Tibial artery (tissue), 4 donors: ENCODE results near the gene GAS6.

ENCODE experiments used
- DNase-seq, 2 donors: peaks; one replicate each; pipeline ENCODE4 v3.0.0-alpha.2; 2019
- H3K27ac ChIP-seq, 2 donors: fragments of 200-600 bp; sonication (generic) in 1 of 2; 1 replicate in 1 of 2; 2 replicates in 1 of 2; pipeline ENCODE4 v1.5.1; 2018 to 2019; ENCODE audit warnings: mild to moderate bottlenecking in 1 of 2
- H3K27me3 ChIP-seq, 2 donors: fragments of 200-600 bp; sonication (generic) in 1 of 2; one replicate each; pipeline versions ENCODE4 v1.5.1 to v1.6.0; 2016 to 2019
- H3K36me3 ChIP-seq, 3 donors: fragments of 200-600 bp; sonication (generic) in 2 of 3; one replicate each; pipeline ENCODE4 v1.5.1; 2016 to 2019; ENCODE audit warnings: mild to moderate bottlenecking in 2 of 3
- H3K4me1 ChIP-seq, 4 donors: fragments of 200-600 bp; sonication (generic) in 2 of 4; 1 replicate in 3 of 4; 2 replicates in 1 of 4; pipeline ENCODE4 v1.5.1; 2016 to 2019
- H3K4me3 ChIP-seq, 2 donors: fragments of 200-600 bp; sonication (generic) in 1 of 2; 1 replicate in 1 of 2; 2 replicates in 1 of 2; pipeline ENCODE4 v1.5.1; 2018 to 2019; ENCODE audit warnings: mild to moderate bottlenecking in 2 of 2
- H3K9me3 ChIP-seq, 3 donors: fragments of 200-600 bp; sonication (generic) in 1 of 3; one replicate each; pipeline ENCODE4 v1.5.1; 2016 to 2019
- intact Hi-C: fragments of 100-400 bp; cut with DNase I; formaldehyde crosslinking; loops from one replicate; pipeline ENCODE4 v1.15.0; 2023; ENCODE audit warnings: low total_unique reads
- TF ChIP-seq, protein P1 (sequence below), 2 experiments: fragments of 200-600 bp in 1 of 2; fragments of 450-650 bp in 1 of 2; IDR thresholded peaks; one replicate each; pipeline ENCODE4 v1.5.1; 2017 to 2019; ENCODE audit warnings: antibody characterized with exemption in 2 of 2, mild to moderate bottlenecking in 1 of 2, moderate library complexity in 1 of 2

The GAS6 gene

GRCh38 chr13:113776231-113777125 lies 87.4 kb downstream of the GAS6 start:
- Histone ChIP-seq H3K4me3 (no peak overlapping the region), H3K9me3 (no peaks in the 10 kb centered on the region), H3K36me3 (no peaks in the 10 kb centered on the region), H3K27ac (no peak overlapping the region), H3K4me1 (no peaks in the 10 kb centered on the region), H3K27me3 (peaks cover 0 to 35% of the 10 kb centered on the region in 2 donors)
- no peak for DNase-seq
- TF ChIP-seq, protein P1, sequence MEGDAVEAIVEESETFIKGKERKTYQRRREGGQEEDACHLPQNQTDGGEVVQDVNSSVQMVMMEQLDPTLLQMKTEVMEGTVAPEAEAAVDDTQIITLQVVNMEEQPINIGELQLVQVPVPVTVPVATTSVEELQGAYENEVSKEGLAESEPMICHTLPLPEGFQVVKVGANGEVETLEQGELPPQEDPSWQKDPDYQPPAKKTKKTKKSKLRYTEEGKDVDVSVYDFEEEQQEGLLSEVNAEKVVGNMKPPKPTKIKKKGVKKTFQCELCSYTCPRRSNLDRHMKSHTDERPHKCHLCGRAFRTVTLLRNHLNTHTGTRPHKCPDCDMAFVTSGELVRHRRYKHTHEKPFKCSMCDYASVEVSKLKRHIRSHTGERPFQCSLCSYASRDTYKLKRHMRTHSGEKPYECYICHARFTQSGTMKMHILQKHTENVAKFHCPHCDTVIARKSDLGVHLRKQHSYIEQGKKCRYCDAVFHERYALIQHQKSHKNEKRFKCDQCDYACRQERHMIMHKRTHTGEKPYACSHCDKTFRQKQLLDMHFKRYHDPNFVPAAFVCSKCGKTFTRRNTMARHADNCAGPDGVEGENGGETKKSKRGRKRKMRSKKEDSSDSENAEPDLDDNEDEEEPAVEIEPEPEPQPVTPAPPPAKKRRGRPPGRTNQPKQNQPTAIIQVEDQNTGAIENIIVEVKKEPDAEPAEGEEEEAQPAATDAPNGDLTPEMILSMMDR (IDR thresholded peaks at IDR 0.05) = no peak
- intact Hi-C loops = no loop called here

- peaks cover 0 to 35% of the 10 kb centered on the region in 2 donors for H3K27me3 ChIP-seq
- H3K4me3 ChIP-seq = no peak overlapping the region
- TF ChIP-seq, protein P1 (IDR thresholded peaks at IDR 0.05) = no peak
- intact Hi-C loops = no loop called here
- DNase-seq = peak in 1 of 2 donors; percentile 56
- H3K9me3 ChIP-seq = no peaks in the 10 kb centered on the region
- no peaks in the 10 kb centered on the region for H3K4me1 ChIP-seq
- H3K36me3 ChIP-seq = no peaks in the 10 kb centered on the region
- no peak overlapping the region for H3K27ac ChIP-seq
These were observed 88.3 kb downstream of the GAS6 start for GRCh38 chr13:113775451-113776145.

DNA sequence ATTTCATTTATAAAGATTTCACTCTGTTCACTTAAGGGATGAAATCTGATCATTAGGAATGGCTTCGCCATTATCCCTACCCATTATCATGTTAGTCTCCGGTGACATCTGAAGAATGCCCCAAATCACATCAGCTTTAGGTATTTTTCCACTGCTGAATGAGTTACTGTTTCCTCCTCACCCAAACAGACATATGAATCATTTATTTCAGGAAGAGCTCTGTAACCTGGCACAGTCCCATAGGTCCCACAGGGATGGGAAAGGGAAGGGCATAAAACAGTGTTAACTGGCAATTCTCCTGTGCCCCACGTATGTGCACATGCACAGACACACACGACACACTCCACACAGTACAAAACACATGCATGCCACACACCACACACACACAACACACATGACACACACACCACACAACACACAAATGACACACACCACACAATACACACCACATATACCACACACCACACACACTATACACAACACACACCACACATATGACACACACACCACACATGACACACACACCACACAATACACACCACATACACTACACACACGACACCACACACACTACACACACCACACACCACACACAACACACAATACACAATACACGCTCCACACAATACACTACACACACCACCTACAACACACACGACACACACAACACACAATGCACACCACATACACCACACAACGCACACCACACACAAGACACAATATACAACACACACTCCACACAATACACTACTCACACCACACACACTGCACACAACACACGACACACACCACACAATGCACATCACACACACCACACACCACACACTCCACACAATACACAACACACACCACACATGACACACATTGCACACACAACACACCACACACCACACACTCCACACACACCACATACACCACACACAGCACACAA lies 89.4 kb downstream of the GAS6 start:
- H3K36me3 ChIP-seq = no peaks in the 10 kb centered on the region
- intact Hi-C loops = no loop called here
- no peaks in the 10 kb centered on the region for H3K4me1 ChIP-seq
- TF ChIP-seq, protein P1 (IDR thresholded peaks at IDR 0.05) = no peak
- no peaks in the 10 kb centered on the region for H3K9me3 ChIP-seq
- no peak overlapping the region for H3K4me3 ChIP-seq
- no peak overlapping the region for H3K27ac ChIP-seq
- DNase-seq = no peak
- H3K27me3 ChIP-seq = peaks cover 0 to 35% of the 10 kb centered on the region in 2 donors

DNA sequence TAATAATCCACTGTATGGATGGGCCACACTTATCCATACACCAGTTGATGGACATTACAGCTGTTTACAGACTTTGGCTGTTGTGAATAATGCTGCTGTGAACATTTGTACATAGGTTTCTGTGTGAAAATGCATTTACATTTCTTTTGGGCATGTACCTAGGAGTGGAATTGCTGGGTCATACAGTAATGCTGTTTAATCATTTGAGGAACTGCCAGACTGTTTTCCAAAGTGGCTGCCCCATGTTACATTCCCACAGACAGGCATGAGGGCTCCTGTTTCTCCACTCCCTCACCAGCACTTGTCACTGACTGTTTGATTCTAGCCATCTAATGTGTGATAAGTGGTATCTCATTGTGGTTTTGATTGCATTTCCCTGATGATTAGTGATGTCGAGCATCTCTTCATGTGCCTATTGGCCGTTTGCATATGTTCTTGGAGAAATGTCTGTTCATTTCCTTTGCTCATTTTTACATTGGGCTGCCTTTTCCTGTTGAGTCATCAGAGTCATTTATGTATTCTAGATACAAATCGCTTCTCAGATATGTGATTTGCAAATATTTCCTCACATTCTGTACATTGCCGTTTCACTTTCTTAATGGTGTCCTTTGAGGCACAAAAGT lies 92.1 kb downstream of the GAS6 start:
- Histone ChIP-seq H3K9me3 (no peaks in the 10 kb centered on the region), H3K27ac (no peak overlapping the region), H3K4me1 (no peaks in the 10 kb centered on the region), H3K4me3 (no peak overlapping the region), H3K36me3 (no peaks in the 10 kb centered on the region), H3K27me3 (peaks cover 0 to 22% of the 10 kb centered on the region in 2 donors)
- intact Hi-C loops = no loop called here
- DNase-seq = no peak
- TF ChIP-seq, protein P1 (IDR thresholded peaks at IDR 0.05) = no peak

GRCh38 chr13:113770937-113771336 lies 92.9 kb downstream of the GAS6 start:
- Histone ChIP-seq H3K4me1 (no peaks in the 10 kb centered on the region), H3K9me3 (no peaks in the 10 kb centered on the region), H3K4me3 (no peak overlapping the region), H3K27me3 (peaks cover 0 to 13% of the 10 kb centered on the region in 2 donors), H3K27ac (no peak overlapping the region), H3K36me3 (no peaks in the 10 kb centered on the region)
- intact Hi-C loops = no loop called here
- no peak for DNase-seq
- TF ChIP-seq, protein P1 (IDR thresholded peaks at IDR 0.05) = no peak
